Hematopoietic multipotent progenitor cell (in vitro differentiated cells): ENCODE data around the gene EID2. TPM values are rescaled to one million over a fixed set of nuclear protein-coding genes. Genes with fewer than 3 reads are reported as not detected.
A peak's percentile ranks its signal among the peaks of the same experiment; 100 is the strongest.

Source experiments
- DNase-seq, 3 donors: peaks; one replicate each; pipeline ENCODE4 v3.0.0-alpha.2; 2011 to 2015; ENCODE audit warnings: low read depth in 2 of 3, low spot score in 2 of 3
- small RNA-seq: library from RNA; depleted of rRNA; stranded (forward); fragments of <200 nt; gene quantifications from one replicate; pipeline ENCODE3, GENCODE V24; 2012
- total RNA-seq: library from RNA; depleted of rRNA; stranded (reverse); fragments of >200 nt; gene quantifications from one replicate; pipeline ENCODE4 v1.2.3, GENCODE V29; 2012

Gene EID2
- total RNA-seq, 1 donor, result 12.7 TPM

DNA sequence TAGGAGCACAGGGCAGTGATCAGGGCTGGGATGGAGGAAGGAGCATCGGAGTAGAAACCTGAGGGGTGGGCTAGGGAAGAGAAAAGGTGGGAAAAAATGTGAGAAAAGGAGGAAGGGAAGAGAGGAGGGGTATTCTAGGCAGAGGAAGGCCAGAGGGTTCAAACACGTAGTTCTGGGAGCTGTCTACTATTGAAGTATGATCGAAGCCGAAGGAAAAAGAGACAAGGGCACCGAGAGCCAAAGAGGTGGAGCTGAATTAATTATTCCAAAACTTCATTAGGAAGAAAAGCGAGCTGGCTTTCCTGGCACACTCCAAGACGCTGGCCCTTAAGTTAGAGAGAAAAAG, 33.4 kb downstream of the EID2 start:
- DNase-seq, result no peak

DNA sequence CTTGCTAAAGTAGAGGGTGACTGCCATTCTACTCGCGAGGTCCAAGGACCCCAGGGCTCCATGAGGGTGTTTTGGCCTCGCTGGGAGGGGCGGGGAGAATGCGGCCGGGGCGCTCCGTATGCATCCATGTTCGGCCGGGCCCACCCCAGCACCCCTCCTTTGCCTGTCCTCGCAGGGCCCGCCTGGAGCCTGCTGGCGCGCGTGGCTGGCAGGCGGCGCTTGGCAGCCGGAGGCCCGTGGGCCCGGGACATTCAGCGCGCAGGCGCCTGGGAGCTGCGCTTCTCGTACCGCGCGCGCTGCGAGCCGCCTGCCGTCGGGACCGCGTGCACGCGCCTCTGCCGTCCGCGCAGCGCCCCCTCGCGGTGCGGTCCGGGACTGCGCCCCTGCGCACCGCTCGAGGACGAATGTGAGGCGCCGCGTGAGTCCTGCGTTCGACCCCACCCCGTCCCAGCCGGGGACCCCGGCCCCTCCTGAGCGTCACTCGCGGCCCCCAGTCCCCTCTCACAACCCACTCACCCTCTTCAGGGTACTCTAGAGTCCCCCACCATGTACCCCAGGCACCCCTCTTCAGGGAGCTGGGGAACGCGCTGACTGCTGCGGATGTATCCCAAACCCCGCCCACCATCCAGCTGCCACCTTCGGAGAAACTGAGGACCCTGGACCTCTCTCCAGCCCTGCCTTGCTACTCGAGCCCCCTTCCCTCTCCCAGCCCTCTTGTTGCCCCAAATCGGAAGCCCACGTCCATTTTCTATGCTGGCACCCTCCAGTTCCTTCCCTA, 37.1 kb downstream of the EID2 start:
- peak; percentile 76 to 87 (median 83) for DNase-seq

DNA sequence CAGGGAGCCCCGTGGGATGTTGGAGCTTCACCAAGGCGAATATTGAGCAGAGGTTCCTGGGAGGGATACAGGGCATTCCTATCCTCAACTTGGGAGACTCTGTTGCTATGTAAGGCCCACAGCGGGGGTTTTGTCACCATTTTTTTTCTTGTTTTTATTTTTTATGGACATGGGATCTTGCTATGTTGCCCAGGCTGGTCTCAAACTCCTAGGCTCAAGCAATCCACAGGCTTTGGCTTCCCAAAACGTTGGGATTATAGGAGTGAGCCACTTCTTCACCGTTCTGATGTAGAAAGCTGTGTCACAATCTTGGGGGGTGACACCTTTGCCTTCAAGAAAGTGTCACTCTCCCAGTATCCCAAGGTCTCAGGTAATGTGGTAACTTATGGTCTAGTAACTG, 38.6 kb downstream of the EID2 start:
- no peak for DNase-seq

DNA sequence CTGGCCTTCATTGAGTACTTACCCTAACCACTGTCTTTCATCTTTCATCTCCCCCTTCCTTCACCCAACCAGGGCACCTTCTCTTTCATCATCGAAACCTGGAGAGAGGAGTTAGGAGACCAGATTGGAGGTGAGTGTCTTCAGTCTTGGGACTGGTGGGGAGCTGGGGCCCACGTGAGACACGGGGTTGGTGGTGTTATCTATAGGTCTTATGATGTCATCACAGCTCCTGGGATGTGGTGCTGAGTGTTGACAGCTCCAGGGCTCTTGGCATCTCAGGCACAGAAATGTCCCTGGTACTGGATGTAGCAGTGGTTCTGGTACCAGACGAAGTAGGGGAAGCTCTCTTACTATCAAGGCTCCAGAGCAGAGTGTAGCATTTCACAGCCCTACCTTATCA, 39.4 kb downstream of the EID2 start:
- DNase-seq, result no peak

DNA sequence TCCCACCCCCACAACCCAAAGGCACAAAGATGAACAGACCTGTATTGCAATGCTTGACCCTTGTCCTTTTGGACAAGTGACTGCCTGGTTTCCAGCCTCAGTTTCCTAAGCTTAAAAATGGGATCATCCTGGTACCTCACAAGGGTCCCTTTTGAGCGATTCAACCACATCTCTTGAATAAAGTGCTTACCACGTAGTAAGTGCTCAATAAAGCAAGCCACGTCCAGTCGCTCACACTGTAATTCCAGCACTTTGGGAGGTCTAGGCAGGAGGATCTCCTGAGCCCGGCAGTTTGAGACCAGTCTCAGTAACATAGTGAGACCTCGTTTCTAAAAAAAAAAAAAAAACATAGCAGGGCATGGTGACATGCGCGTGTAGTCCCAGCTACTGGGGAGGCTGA, 40.0 kb downstream of the EID2 start:
- DNase-seq, result no peak

DNA sequence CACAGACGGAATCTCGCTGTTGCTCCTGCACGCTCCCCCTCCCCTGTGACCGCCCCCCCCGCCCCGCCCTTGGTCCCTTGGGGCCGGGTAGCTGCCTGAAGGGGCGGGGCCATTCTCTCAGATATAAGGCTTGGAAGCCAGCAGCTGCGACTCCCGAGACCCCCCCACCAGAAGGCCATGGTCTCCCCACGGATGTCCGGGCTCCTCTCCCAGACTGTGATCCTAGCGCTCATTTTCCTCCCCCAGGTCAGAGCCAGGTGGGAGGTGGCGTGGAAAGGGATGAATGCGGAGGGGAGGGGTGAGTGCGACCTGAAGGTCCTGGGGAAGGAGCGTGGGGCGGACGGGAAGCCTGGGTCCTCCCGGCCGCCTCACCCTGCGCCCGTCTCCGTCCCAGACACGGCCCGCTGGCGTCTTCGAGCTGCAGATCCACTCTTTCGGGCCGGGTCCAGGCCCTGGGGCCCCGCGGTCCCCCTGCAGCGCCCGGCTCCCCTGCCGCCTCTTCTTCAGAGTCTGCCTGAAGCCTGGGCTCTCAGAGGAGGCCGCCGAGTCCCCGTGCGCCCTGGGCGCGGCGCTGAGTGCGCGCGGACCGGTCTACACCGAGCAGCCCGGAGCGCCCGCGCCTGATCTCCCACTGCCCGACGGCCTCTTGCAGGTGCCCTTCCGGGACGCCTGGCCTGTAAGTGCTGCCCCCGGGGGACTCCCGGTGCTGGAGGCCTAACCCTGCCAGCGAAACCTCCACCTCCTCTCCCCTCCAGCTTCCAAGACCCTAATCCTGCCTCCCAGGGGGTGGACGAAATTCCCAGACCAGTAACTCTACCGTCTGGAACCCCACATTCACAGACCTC, 40.9 kb downstream of the EID2 start, which contains the start of gene DLL3:
Gene DLL3, plus strand, starts transcription at position 150 of the 845 bp plus-strand sequence. Its CDS starts 28 bp downstream, at position 178.
- no peak for DNase-seq

DNA sequence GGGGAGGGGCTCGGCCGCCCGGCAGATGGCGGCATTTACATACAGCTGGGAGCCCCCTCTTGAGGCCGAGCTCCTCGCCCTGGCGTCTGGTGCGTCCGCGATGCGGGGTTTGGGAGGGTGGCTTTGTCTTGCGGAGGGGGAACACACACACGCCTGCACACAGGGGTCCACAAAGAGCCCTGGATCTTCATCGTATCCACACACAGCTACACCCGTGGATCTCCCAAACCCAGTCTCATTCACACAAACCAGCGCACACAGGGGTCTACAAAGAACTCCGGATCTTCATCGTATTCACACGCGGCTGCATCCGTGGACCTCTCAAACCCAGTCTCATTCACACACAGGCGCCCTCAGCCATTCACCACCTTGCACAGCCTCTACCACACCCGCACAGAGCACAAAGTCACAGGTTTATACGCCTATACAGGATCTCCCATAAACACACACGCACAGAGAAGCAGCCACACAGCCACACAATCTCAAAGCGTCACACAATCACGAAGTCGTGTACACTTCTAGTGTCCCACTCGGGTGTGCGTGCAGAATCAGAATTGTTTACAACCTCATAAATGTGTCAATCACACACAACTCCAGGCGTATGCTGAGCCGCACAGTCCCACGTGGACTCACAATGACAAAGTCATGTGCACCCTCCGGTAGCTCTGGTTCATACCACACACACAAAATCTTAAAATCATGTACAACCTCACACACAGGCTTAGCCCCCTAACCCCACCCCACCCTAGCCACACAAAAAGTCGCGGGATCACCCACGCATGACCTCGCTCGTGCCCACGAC, 41.8 kb downstream of the EID2 start:
- DNase-seq, result peak in 2 of 3 donors; percentile 50 to 59

DNA sequence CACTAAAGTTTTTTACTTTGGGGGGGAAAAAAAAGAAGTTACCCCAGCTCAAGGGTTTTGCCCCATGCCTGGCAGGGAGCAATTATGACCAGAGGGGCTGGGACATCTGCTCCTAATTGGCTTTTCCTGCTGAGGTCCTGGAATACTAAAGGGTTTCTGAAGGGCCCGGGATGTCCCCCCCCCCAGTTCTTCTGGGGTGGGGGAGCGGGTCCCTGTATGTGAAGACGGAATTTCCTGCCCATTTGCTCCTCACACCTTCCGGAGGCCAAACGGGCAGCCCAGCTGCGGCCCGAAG, 42.3 kb downstream of the EID2 start:
- DNase-seq, result no peak

DNA sequence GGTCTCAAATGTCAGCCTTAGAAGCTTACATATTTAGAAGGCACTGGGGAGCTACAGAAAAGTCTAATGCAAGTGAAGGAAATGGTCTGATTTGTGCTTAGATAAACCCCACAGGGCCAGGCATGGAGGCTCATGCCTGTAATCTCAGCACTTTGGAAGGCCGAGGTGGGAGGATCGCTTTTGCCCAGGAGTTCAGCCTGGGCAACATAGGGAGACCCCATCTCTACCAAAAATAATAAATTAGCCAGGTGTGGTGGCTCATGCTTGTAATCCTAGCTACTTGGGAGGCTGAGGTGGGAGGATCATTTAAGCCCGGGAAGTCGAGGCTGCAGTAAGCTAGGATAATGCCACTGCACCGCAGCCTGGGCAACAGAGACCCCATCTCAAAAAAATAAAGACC, 43.9 kb downstream of the EID2 start:
- no peak for DNase-seq

DNA sequence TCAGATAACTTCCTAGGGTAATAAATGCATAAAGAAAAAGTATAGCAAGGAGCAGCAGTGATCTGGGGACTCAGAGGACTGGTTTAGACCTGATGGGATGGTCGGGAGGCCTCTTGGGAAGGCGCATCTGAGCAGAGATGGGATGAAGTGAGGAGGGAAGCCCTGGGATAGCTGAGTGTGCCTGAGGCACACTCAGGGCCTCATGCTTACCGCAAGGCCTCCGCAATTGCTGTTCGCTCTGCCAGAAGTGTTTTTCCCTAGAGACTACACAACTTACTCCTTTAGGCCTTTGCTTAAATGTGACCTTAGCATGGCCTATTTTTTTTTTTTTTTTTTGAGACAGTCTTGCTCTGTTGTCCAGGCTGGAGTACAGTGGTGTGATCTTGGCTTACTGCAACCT, 45.3 kb downstream of the EID2 start:
- DNase-seq, result no peak

DNA sequence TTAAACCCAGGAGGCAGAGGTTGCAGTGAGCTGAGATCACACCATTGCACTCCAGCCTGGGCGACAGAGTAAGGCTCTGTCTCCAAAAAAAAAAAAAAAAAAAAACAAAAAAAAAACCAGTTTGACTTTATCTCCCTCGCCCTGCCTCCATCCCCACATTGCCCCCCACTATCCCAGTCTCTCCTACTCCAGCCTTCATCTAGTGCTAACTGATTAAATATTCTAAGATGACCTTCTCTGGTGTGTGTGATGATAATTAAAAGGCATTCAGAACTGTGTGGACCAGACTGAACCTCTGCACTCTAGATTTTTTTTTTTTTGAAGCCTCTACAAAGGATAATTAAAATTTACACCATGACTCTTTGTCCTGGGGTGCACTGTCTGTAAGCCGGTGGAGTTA, 47.2 kb downstream of the EID2 start:
- DNase-seq, result no peak

DNA sequence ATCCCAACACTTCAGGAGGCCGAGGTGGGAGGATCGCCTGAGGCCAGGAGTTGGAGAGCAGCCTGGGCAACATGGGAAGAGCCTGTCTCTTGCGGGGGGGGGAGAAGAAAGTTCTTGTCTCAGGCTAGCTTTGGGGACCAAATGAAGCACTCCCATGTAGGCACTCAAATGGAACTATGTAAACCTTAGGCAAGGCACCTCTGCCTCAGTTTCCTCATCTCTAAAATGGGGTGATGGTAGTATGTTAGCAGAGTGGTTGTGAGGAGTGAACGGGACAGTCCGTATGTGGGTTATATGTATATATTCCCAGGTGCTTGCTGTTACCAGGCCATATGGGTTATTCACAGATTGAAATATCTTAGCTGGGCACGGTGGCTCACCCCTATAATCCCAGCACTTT, 47.7 kb downstream of the EID2 start:
- DNase-seq, result no peak

DNA sequence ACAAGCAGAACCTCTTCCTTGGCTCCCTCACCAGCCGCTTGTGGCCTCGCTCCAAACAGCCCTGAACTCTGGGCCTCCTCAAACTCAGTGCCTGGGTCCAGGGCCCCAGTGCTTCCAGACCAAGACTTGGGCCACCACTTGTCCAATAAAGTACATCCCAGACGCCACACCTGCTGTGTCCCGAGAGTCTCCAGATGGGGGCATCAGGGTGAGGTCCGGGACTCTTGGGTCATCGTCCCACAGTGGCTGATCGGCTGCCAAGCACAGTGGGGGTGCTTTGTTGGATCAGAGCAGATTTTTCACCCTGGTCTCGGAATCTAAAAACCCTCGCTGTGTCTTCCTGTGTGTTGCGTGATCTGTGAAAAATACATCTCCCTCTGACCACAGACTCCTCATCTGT, 50.2 kb downstream of the EID2 start:
- DNase-seq, result no peak

Small RNA genes lying within 50 kb of the gene (small RNA-seq; reads per million reads assigned to genes)
- not detected for gene RPS29P24

Other genes starting within 250 kb of the EID2 start
- not detected for gene IFNL1, start 243.8 kb downstream of the EID2 start, total RNA-seq
- gene LRFN1, start 219.3 kb downstream of the EID2 start, total RNA-seq, result 8.1 TPM
- gene GMFG, start 204.1 kb downstream of the EID2 start, total RNA-seq, result 123 TPM
- 84.8 TPM for gene SAMD4B, start 197.7 kb downstream of the EID2 start, total RNA-seq
- gene PAF1, start 149.1 kb downstream of the EID2 start, total RNA-seq, result 68.4 TPM
- gene MED29, start 148.8 kb downstream of the EID2 start, total RNA-seq, result 35.5 TPM
- gene ZFP36, start 133.3 kb downstream of the EID2 start, total RNA-seq, result 98.3 TPM
- 20.7 TPM for gene PLEKHG2, start 127.5 kb downstream of the EID2 start, total RNA-seq
- gene RPS16, start 104.2 kb downstream of the EID2 start, total RNA-seq, result 641 TPM
- gene SUPT5H, start 94.6 kb downstream of the EID2 start, total RNA-seq, result 75.9 TPM
- 42.3 TPM for gene TIMM50, start 59.3 kb downstream of the EID2 start, total RNA-seq
- 0.27 TPM for gene DLL3, start 41.2 kb downstream of the EID2 start, total RNA-seq
- gene SELENOV, start 25.0 kb downstream of the EID2 start, total RNA-seq, result not detected
- gene EID2B, start 7.3 kb downstream of the EID2 start, total RNA-seq, result 7.5 TPM
- gene LGALS13, start 62.4 kb upstream of the EID2 start, total RNA-seq, result not detected
- gene LGALS16, start 115.8 kb upstream of the EID2 start, total RNA-seq, result not detected
- gene LGALS14, start 164.3 kb upstream of the EID2 start, total RNA-seq, result under 0.01 TPM
- 17.5 TPM for gene CLC, start 197.9 kb upstream of the EID2 start, total RNA-seq
- not detected for gene LEUTX, start 238.7 kb upstream of the EID2 start, total RNA-seq